ENCODE results near the gene PCOLCE2. TPM values are rescaled to one million over a fixed set of nuclear protein-coding genes. Genes with fewer than 3 reads are reported as not detected.

Gene PCOLCE2
- total RNA-seq, 3 donors from 2014 or later, result 30.2 to 178 (median 36.0) TPM

DNA sequence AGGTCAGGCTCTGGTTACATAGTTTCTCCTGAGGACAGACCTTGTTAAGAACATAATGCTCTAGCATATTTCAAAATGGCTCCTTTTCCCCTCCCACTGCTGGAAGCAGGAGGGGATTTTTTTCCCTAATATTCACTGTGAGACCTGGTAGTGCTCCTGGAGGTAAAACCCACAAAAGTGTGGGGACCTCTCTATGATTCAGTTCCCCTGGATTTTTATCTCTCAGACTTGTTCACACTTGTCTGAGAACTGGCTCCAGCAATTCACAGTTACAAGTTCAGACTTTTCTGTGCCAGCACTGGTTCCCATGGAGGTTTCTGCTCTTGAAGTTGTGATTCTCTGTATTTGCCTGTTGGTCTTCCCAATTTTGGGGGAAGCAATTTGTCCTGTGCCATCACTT lies 36.3 kb upstream of the PCOLCE2 start:
- Histone ChIP-seq H3K36me3 (no peaks in the 10 kb centered on the region), H3K4me1 (no peaks in the 10 kb centered on the region), H3K9me3 (no peaks in the 10 kb centered on the region), H3K27ac (no peak overlapping the region), H3K27me3 (no peaks in the 10 kb centered on the region), H3K4me3 (no peak overlapping the region)
- intact Hi-C loops (cut with DNase I; ENCODE audit: low total_unique reads), result no loop called here
- TF ChIP-seq POLR2AphosphoS5 (IDR thresholded peaks at IDR 0.05), result no peak
- TF ChIP-seq POLR2A (IDR thresholded peaks at IDR 0.05), result no peak
- TF ChIP-seq, protein P1, sequence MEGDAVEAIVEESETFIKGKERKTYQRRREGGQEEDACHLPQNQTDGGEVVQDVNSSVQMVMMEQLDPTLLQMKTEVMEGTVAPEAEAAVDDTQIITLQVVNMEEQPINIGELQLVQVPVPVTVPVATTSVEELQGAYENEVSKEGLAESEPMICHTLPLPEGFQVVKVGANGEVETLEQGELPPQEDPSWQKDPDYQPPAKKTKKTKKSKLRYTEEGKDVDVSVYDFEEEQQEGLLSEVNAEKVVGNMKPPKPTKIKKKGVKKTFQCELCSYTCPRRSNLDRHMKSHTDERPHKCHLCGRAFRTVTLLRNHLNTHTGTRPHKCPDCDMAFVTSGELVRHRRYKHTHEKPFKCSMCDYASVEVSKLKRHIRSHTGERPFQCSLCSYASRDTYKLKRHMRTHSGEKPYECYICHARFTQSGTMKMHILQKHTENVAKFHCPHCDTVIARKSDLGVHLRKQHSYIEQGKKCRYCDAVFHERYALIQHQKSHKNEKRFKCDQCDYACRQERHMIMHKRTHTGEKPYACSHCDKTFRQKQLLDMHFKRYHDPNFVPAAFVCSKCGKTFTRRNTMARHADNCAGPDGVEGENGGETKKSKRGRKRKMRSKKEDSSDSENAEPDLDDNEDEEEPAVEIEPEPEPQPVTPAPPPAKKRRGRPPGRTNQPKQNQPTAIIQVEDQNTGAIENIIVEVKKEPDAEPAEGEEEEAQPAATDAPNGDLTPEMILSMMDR (IDR thresholded peaks at IDR 0.05), result no peak
- DNase-seq (ENCODE audit: low spot score in 2 of 2), result no peak

DNA sequence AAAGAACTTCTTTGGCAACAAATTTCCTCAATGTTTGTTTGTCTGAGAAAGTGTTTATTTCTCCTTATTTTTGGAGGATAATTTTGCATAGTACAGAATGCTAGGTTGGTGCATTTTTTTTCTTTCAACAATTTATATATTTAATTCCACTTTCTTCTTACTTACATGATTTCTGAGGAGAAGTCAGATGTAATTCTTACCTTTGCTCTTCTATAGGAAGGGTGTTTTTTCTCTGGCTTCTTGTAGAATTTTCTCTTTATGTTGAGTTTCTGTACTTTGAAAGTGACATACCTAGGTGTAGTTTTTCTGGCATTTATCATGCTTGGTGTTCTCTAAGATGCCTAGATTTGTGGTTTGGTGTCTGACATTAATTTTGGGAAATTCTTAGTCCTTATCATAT lies 34.8 kb upstream of the PCOLCE2 start:
- Histone ChIP-seq H3K4me1 (no peaks in the 10 kb centered on the region), H3K4me3 (no peak overlapping the region), H3K36me3 (no peaks in the 10 kb centered on the region), H3K9me3 (no peaks in the 10 kb centered on the region), H3K27ac (no peak overlapping the region), H3K27me3 (no peaks in the 10 kb centered on the region)
- TF ChIP-seq POLR2AphosphoS5 (IDR thresholded peaks at IDR 0.05) (no peak), POLR2A (IDR thresholded peaks at IDR 0.05) (no peak)
- TF ChIP-seq, protein P1 (IDR thresholded peaks at IDR 0.05), result no peak
- DNase-seq (ENCODE audit: low spot score in 2 of 2), result no peak
- intact Hi-C loops (cut with DNase I; ENCODE audit: low total_unique reads), result no loop called here

DNA sequence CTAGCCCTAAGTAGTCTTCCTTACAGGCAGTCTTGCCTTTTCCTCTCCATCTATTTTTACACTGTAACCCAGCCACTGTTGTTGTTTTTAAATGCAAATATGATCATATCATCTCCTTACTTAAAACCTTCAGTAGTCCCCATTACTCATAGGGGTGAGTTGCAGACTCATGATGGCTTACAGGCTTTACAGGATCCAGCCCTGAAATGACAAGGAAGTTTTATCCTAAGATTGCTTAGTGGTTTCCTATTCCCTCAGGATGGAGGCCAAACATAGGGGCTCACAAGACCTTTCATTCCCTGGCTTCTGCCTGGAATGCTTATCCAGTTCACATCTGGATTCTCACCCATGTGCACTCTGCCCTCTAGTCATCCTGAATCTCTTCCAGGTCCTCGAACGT lies 27.7 kb upstream of the PCOLCE2 start:
- TF ChIP-seq, protein P1 (IDR thresholded peaks at IDR 0.05), result no peak
- no peak for TF ChIP-seq POLR2A (IDR thresholded peaks at IDR 0.05)
- TF ChIP-seq POLR2AphosphoS5 (IDR thresholded peaks at IDR 0.05), result no peak
- Histone ChIP-seq H3K36me3 (no peaks in the 10 kb centered on the region), H3K9me3 (no peaks in the 10 kb centered on the region), H3K4me1 (no peaks in the 10 kb centered on the region), H3K27me3 (no peaks in the 10 kb centered on the region), H3K27ac (no peak overlapping the region), H3K4me3 (no peak overlapping the region)
- DNase-seq (ENCODE audit: low spot score in 2 of 2), result no peak
- intact Hi-C loops (cut with DNase I; ENCODE audit: low total_unique reads), result no loop called here

GRCh38 chr3:142915636-142916035 lies 26.8 kb upstream of the PCOLCE2 start:
- DNase-seq (ENCODE audit: low spot score in 2 of 2), result no peak
- H3K4me1 ChIP-seq, result no peaks in the 10 kb centered on the region
- H3K27me3 ChIP-seq, result peaks cover 0 to 8% of the 10 kb centered on the region in 2 donors
- no peaks in the 10 kb centered on the region for H3K9me3 ChIP-seq
- intact Hi-C loops (cut with DNase I; ENCODE audit: low total_unique reads), result no loop called here
- no peaks in the 10 kb centered on the region for H3K36me3 ChIP-seq
- TF ChIP-seq POLR2A (IDR thresholded peaks at IDR 0.05), result no peak
- no peak for TF ChIP-seq POLR2AphosphoS5 (IDR thresholded peaks at IDR 0.05)
- TF ChIP-seq, protein P1 (IDR thresholded peaks at IDR 0.05), result no peak
- H3K4me3 ChIP-seq, result no peak overlapping the region
- no peak overlapping the region for H3K27ac ChIP-seq

DNA sequence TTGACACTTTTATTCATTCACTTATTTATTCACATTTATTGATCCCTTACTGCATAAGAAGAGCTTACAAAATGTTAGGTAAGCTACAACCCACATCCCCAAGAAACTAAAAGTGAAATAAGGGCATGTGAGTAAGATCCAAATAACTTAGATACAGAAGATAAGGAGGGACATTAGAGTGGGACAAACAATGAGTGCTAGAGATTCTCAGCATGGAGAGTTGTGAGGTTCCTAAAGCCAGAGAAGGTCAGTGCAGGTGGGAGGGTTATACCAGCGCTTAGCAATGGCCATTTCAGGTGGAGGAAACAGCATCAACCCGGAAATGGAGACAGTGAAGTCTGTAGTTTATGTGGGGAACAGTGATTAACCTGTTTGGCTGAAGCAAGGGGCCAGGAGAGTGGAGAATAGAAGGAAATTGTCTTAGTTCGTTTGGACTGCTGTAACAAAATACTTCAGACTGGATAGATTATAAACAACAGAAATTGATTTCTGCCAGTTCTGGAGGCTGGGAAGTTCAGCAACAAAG lies 25.5 kb upstream of the PCOLCE2 start:
- TF ChIP-seq, protein P1 (IDR thresholded peaks at IDR 0.05), result no peak
- no peak for TF ChIP-seq POLR2AphosphoS5 (IDR thresholded peaks at IDR 0.05)
- TF ChIP-seq POLR2A (IDR thresholded peaks at IDR 0.05), result no peak
- H3K9me3 ChIP-seq, result no peaks in the 10 kb centered on the region
- H3K27ac ChIP-seq, result no peak overlapping the region
- peaks cover 0 to 12% of the 10 kb centered on the region in 2 donors for H3K27me3 ChIP-seq
- H3K4me3 ChIP-seq, result no peak overlapping the region
- no peak for DNase-seq (ENCODE audit: low spot score in 2 of 2)
- H3K36me3 ChIP-seq, result no peaks in the 10 kb centered on the region
- intact Hi-C loops (cut with DNase I; ENCODE audit: low total_unique reads), result no loop called here
- no peaks in the 10 kb centered on the region for H3K4me1 ChIP-seq

Measured in breast epithelium (tissue), 4 donors.